Measurements from ENCODE around the gene TTC24.

Gene TTC24

DNA sequence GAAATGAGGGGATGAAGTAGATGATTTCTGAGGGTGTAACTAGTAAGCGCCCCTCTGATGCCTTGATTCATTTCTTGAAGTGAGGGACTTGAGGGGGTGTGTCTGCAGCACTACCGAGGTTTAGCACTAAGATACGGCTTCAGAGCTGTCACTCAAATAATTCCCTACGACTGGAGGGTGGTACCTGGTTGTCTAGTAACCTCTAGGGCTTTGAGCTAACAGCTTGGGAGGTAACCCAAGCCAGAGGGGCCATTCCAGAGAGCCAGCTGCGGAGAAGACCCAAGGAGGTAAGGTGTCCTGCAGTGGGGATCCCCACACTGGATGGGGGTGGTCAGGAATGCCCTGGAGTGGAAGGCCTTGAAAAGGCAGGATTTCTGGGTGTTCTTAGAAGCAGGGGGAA is at the start of gene TTC24:
TTC24 (plus strand) TSS at position 252 of the 400 bp plus-strand sequence. CDS start 1,642 bp downstream, outside the sequence.
- TF ChIP-seq, protein P1, sequence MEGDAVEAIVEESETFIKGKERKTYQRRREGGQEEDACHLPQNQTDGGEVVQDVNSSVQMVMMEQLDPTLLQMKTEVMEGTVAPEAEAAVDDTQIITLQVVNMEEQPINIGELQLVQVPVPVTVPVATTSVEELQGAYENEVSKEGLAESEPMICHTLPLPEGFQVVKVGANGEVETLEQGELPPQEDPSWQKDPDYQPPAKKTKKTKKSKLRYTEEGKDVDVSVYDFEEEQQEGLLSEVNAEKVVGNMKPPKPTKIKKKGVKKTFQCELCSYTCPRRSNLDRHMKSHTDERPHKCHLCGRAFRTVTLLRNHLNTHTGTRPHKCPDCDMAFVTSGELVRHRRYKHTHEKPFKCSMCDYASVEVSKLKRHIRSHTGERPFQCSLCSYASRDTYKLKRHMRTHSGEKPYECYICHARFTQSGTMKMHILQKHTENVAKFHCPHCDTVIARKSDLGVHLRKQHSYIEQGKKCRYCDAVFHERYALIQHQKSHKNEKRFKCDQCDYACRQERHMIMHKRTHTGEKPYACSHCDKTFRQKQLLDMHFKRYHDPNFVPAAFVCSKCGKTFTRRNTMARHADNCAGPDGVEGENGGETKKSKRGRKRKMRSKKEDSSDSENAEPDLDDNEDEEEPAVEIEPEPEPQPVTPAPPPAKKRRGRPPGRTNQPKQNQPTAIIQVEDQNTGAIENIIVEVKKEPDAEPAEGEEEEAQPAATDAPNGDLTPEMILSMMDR (IDR thresholded peaks at IDR 0.05; ENCODE audit: low read length, missing control alignments): no peak
- DNase-seq (ENCODE audit: low read depth): no peak
- H3K4me3 ChIP-seq (replicated peaks; ENCODE audit: low read depth, low read length): no peak within 1 kb of the TSS

DNA sequence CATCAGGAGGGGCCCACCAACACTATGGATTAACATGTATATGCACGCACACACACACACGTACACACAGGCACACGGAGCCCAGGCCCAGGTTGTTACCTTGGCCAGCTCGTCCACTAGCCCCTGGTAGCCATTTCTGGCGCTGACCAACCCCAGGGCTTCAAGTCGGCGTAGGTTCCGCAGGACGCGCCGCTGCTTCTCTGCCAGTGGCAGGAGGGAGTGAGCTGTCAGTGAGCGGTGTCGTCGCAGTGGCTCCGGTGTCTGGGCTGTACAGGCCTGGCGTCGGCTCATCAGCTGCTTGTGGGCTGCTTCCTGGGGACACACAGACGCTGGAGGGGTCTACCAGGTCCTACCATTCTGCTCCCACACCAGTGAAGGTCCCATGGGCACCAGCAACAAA is 49.5 kb upstream of the TTC24 start:
- TF ChIP-seq, protein P1 (IDR thresholded peaks at IDR 0.05; ENCODE audit: low read length, missing control alignments): no peak
- no peak overlapping the region for H3K4me3 ChIP-seq (replicated peaks; ENCODE audit: low read depth, low read length)
- no peak for DNase-seq (ENCODE audit: low read depth)

DNA sequence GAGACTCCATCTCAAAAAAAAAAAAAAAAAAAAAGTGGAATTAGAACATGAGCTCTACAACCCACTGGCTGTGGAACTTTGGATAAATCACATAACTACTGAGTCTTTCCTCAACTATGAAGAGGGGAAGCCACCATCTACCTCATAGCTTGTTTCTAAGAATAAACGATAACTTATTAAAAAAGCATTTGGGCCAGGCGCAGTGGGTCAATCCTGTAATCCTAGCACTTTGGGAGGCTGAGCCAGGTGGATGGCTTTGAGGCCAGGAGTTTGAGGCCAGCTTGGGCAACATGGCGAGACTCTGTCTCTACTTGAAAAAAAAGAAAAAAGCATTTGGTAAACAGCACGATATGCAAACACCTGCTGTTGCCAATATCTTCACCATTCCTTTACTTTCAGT is 47.1 kb upstream of the TTC24 start:
- no peak overlapping the region for H3K4me3 ChIP-seq (replicated peaks; ENCODE audit: low read depth, low read length)
- TF ChIP-seq, protein P1 (IDR thresholded peaks at IDR 0.05; ENCODE audit: low read length, missing control alignments): no peak

DNA sequence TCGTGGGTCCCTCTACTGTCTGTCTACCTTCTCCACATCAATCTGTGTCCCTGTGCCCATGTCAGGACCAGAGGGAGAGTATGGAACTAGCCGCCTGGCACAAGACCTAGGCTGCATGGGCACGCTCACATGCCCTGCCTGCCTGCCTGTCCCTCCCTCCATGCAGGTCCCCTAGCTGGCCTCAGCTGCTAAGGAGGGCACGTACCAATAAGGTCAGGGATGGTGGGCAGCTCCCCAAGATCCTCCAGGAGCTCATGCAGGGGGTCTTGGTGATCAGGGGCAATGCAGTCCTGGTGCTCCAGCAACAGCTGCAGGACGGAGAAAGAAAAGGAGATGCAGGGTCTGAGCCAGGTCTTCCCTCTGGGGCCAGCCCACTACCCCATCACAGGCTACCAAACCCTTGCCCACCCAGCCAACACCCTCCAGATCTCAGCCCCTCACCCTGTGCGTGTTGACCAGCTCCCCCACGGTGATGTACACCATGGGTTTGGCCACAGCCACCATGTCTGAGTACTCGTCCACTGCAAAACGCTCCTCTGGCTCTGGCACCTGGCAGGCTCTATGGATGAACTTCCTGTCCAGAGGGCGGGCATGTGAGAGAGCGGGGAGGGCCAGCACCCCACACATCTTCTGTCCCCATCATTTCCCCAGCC is 45.8 kb upstream of the TTC24 start:
- DNase-seq (ENCODE audit: low read depth): no peak
- TF ChIP-seq, protein P1 (IDR thresholded peaks at IDR 0.05; ENCODE audit: low read length, missing control alignments): no peak
- H3K4me3 ChIP-seq (replicated peaks; ENCODE audit: low read depth, low read length): no peak overlapping the region

More for the DNA sequence above, 47.1 kb upstream of the TTC24 start:
- no peak for DNase-seq (ENCODE audit: low read depth)

DNA sequence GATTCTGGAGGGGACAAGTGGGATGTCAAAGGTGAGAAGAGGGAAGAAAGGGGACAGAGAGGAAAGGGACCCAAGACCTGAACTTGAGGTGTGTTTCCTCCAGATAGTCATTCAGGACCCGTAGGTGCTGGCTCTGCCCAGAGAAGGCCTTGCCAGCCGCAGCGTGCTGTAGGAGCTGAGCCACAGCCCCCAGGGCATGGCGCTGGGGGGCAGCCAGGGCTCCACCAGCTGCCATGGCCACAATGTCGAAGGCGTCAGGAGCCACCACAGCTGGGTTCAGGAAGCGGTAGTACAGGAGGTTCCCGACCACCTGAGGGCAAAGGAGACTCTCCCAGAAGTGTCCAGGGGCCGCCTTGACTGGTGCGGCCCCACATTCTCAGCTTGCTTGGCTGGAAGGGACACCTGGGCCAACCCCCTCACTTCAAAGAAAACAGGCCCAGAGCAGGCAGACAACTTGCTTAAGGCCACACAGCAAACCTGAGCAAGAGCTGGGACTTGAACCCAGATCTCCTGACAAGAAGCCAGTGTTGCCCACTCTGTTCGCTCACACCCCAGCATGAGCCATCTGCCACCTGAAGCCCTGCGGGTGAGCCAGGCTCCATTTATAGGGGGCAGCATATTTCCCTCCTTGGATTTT is 45.0 kb upstream of the TTC24 start:
- TF ChIP-seq, protein P1 (IDR thresholded peaks at IDR 0.05; ENCODE audit: low read length, missing control alignments): no peak
- H3K4me3 ChIP-seq (replicated peaks; ENCODE audit: low read depth, low read length): no peak overlapping the region
- DNase-seq (ENCODE audit: low read depth): no peak

DNA sequence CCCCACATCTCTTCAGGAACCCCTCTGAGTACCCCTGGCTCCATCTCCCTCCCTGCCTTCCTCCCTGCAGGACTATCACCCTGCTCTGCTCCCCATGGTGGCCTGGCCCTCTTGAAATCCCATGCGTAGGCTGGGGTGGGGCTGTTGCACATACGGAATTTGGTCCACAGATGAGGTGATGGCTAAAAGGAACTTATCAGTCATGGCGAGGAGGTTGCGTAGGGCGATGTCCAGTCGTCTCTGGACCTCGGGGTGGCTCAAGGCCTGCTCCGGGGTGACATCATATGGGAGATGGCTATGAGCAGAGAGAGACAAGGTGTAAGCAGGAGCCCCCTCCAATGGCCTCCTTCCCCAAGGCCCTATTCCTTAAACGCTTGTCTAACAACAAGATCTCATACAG is 42.5 kb upstream of the TTC24 start:
- H3K4me3 ChIP-seq (replicated peaks; ENCODE audit: low read depth, low read length): no peak overlapping the region
- no peak for DNase-seq (ENCODE audit: low read depth)
- TF ChIP-seq, protein P1 (IDR thresholded peaks at IDR 0.05; ENCODE audit: low read length, missing control alignments): no peak
